LNCaP clone FGC (cell line): ENCODE measurements around the gene KCNA5.

Source experiments
- DNase-seq: peaks from one replicate; pipeline ENCODE4 v3.0.0-alpha.2; 2011; ENCODE audit warnings: low read depth
- H3K4me3 ChIP-seq: 2 replicates; pipeline ENCODE4 v1.5.1; 2011; ENCODE audit warnings: mild to moderate bottlenecking, low read depth, low read length, control low read depth
- CTCF ChIP-seq: IDR thresholded peaks from 2 replicates; pipeline ENCODE4 v1.5.1; 2012; ENCODE audit warnings: mild to moderate bottlenecking; ENCODE audit not compliant: control insufficient read depth, insufficient read depth; ENCODE audit errors: extremely low read depth

KCNA5 gene

GRCh38 chr12:5051913-5052312, 8.2 kb downstream of the KCNA5 start:
- no peak for DNase-seq
- no peak for TF ChIP-seq CTCF
- H3K4me3 ChIP-seq = no peak overlapping the region

- TF ChIP-seq CTCF = no peak
- DNase-seq = no peak
- H3K4me3 ChIP-seq = no peak overlapping the region
Observed at GRCh38 chr12:5052348-5052747, 8.7 kb downstream of the KCNA5 start.

- no peak for DNase-seq
- no peak overlapping the region for H3K4me3 ChIP-seq
- no peak for TF ChIP-seq CTCF
Observed at GRCh38 chr12:5059358-5059757, 15.7 kb downstream of the KCNA5 start.

- TF ChIP-seq CTCF = no peak
- DNase-seq = no peak
- no peak overlapping the region for H3K4me3 ChIP-seq
Observed at GRCh38 chr12:5060958-5061357, 17.3 kb downstream of the KCNA5 start.

- DNase-seq = peak; percentile 55
- no peak overlapping the region for H3K4me3 ChIP-seq
- no peak for TF ChIP-seq CTCF
Observed at GRCh38 chr12:5063149-5063548, 19.5 kb downstream of the KCNA5 start.

- no peak overlapping the region for H3K4me3 ChIP-seq
Observed at GRCh38 chr12:5064913-5065490, 21.3 kb downstream of the KCNA5 start.

More at GRCh38 chr12:5064913-5065490, 21.3 kb downstream of the KCNA5 start:
- no peak for DNase-seq
- no peak for TF ChIP-seq CTCF
